HUDEP-2 (cell line): ENCODE results near the gene GUCY1A1.

ENCODE experiments used
- DNase-seq, 76 experiments: peaks; one replicate each; lab custom pipeline; 2025; ENCODE audit not compliant: unreplicated experiment in 76 of 76; lab: John Stamatoyannopoulos, UW

GUCY1A1 gene

DNA sequence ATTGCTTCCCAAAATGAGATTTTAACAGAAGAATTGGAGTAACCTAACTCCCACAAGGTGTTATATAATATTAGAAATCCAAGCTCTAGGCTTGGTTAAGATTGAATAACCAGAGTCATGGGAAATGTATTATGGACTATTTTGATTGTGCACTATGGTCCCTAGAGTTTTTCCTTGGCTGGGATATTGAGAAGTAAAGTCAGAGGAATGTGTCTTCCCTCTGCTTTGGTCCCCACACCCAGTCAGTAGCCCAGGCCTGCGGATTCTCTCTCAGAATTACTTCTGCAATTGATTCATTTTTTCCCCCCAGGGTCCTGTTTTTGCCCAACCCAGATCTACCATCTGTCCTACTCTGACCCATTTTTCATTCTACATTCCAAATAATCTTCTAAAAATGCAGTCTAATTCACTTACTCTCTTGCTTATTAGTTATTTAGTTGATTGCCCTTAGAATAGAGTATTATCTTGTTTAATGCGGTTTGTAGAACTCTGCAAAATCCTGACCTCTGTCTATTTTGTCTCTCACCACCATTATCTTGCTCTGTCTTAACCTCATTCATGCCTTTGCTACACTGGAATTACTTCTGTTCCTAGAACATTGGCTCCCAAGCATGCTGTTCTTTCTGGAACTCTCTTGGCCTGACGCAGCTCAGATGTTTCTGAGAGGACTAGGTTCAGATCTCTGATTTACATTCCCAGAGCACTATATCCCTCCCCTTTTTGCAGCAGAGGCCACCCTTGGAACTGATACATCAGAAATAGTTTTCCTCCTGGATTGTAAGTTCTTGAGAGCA is 23.6 kb downstream of the GUCY1A1 start:
- DNase-seq, result no peak

DNA sequence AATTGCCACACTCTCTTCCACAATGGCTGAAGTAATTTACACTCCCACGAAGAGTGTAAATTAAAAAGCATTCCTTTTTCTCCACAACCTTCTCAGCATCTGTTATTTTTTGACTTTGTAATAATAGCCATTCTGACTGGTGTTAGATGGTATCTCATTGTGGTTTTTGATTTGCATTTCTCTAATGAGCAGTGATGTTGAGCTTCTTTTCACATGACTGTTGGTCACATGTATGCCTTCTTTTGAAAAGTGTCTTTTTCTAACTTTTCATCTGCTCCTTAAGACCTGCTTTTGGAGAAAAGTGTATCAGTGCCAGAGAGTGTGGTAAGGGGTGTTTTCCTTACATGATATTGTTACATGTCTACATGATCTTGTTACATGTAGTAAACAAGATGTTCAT is 25.7 kb downstream of the GUCY1A1 start:
- no peak for DNase-seq

DNA sequence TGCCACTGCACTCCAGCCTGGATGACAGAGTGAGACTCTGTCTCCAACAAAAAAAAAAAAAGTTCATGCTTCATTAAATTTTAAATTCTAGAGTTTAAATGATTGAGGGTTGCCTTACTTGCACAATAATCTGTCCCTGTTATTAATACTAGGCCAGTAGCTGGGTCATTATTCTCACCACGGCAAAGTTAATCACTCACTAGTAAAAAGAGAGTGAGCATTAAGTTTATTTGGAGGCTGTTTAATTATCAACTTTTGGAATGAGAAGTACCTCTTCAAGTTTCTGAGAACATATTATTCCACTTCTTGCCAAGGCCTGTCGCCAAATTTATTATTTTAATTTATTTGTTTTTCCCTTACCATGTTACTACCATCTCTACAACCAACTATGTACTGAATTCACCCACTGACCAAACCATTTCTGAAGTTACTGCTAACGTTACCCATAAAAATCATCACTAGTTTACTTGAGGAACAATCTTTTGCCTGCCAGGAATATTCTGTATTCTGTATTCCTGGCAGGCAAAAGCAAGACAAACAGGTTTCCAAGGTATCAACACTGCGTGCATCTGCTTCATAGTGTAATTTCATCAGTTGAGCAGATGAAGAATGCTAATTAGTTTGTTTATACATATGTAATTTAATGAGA is 26.5 kb downstream of the GUCY1A1 start:
- no peak for DNase-seq

DNA sequence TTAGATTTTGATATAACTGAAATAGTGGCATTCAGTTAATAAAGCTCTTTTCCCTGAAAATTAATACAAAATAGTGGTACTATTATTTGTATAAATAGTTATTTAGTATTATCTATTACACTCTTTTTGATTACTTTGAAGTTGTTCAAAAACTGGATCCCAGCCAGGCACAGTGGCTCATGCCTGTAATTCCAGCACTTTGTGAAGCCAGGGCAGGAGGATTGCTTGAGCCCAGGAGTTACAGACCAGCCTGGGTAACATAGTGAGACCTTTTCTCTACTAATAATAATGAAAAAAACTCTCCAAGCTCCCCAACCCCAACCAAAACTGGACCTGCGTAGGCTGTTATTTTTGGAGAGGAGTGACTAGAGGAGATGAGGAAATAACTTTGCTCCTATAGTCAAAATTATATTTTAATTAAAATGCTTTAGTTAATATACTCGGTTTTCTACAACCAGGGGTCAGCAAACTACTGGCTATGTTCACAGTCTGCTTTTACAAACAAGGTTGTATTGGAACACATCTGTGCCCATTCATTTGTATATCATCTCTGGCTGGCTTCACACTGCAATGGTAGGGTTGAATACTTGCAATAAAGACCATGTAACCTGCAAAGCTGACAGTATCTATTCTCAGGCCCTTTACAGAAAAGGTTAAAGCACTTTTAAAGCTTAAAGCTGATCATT is 27.6 kb downstream of the GUCY1A1 start:
- DNase-seq, result no peak

DNA sequence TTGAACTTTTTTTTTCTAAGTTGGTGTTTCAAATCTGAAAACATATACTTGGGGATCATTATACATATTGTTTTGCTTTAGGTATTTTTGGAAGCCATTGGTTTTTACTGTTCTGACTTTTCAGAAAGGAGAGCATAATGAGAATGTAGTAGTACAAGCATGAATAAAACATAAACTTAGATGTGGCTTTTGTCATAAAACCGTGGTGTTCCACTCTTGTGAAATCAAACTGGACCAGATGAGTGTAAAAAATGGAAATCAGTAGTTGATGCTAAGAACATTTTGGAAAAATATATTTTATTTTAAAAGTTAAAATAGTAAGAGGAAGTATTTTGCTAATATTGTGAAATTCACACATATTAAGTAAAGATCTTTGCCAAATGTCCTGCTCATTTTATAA is 29.6 kb downstream of the GUCY1A1 start:
- no peak for DNase-seq

DNA sequence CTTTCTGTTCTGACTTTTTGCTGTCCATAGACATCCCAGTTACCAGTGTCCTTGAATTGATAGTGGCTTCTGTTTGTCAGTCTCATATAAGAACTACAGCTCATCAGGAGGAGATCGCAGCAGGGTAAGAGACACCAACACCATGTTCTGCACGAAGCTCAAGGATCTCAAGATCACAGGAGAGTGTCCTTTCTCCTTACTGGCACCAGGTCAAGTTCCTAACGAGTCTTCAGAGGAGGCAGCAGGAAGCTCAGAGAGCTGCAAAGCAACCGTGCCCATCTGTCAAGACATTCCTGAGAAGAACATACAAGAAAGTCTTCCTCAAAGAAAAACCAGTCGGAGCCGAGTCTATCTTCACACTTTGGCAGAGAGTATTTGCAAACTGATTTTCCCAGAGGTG is 30.1 kb downstream of the GUCY1A1 start:
- no peak for DNase-seq

DNA sequence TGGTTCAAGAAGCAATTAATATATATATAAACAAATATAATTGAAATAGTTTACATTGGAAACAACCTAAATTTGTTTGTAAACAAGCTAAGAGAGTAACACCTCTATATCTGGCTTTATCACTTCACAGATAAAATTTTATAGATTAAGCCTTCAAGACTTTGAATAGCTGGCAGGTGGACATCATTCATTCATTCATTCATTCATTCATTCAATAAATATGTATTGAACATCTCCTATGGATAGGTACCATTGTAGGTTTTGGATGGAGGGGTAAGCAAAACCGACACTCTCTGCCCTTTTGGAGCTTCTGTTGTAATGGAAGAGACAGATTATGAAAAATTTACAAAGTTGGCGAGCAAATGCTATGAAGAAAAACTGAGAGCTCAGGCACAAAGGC is 35.2 kb downstream of the GUCY1A1 start:
- no peak for DNase-seq

DNA sequence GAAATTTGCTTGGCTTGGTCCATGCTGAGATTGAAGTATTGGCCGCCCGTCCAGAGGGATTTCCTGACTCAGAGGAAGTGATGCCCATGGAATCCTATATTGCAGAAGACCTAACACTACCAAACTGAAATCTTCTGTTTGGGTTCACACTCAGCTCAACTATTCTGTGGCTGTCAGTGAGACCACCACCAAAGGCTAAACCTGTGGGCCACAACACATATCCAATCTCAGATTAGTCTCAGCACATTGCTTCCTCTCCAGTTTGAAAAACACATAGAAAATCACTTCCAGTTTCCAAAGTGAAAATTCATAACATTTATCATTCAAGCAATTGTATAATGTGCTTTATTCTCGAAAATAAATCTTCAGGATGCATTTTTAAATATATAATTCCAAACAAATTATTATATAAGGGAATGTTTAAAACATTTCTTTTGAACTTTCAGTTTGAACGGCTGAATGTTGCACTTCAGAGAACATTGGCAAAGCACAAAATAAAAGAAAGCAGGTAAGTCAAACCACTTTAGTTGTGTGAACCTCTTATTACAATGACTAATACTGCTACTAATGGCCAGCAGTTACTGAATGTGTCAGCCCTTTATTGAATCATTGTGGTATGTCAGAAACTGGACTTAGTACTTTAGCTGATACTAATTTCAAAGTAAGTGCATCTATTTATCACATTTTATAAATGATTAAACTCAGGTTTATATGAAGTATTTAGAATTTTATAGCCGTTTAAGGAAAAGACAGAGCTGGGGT is 37.0 kb downstream of the GUCY1A1 start:
- DNase-seq, result no peak

DNA sequence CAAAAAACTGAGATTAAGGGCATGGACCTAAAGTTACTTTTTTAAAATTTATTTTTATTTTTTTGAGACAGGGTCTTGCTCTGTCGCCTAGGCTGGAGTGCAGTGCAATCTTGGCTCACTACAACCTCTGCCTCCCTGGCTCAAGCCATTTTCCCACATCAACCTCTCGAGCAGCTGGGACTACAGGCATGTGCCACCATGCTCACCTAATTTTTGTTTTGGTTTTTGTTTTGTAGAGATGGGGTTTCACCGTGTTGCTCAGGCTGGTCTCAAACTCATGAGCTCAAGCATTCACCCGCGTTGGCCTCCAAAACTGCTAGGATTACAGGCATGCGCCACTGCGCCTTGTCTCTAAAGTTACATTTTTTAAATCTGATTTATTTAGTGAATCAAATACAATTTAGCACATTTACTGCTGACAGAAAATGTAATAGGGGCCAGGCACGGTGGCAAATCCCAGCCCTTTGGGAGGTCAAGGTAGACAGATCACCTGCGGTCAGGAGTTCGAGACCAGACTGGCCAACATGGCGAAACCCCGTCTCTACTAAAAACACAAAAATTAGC is 38.3 kb downstream of the GUCY1A1 start:
- DNase-seq, result no peak

DNA sequence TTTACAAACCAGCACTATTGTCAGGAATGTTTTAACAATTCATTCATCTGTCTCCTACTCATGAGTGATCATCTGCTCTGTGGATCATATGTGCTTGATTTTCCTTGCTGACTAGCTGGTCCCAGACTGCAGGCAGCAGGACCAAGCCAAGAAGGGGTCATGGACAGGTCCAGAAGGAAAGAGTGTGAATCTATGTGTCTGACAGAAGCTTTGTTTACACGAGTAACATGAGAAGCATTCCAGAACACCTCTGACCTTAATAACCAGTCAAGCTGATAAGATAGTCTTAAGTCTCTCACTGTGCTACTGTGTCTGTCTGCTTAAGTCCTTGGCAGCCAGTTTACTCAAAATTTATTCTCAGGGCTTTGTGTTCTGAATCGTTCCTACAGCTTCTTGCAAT is 39.0 kb downstream of the GUCY1A1 start:
- DNase-seq, result no peak

DNA sequence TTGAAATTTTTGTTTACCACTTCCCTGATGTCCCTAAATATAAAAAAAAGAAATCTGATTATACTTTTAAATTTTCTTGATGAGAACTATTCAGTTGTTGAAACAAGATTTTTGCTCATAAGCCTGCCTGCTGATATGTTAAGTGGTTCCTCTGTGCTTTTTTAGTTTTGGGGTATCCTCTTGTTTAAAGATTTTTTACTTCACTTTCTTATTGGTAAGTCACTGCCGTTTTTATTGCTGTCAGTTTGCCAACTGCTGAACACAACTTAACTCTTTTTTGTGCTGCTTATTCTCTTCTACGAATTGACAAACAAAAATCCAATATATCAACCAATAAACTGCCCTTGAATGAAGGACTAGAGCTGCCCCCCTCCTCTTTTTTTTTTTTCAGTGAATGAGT is 39.5 kb downstream of the GUCY1A1 start:
- DNase-seq, result no peak

DNA sequence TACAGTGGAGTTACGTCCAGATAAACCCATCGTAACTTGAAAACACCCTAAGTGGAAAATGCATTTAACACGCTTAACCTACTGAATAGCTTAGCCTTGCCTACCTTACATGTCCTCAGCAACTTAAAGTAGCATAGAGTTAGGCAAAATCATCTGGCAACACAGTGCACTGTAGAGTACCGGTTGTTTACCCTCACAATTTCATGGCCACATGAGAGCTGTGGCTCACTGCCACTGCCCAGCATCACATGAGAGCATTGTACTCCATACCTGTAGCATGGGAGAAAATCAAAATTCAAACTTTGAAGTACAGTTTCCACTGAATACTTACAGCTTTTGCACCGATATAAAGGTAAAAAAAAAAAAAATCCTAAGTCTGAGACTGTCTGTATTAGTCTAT is 40.6 kb downstream of the GUCY1A1 start:
- no peak for DNase-seq

DNA sequence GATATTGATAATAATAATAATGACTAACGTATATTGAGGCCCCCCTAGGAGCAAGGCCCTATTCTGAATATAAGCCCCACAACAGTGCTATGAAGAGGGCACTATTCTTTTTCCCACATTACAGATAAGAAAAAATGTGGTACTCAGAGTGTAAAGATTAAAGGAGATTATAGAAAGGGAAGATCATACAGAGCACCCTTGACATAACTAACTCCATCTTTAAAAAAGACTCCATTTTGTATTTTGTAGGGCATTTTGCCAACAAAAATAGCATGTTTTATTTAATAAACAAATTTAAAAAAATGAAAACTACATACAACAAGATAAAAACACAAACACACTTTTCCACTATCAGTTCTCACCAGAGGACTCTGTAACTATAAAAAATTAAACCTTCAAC is 42.1 kb downstream of the GUCY1A1 start:
- DNase-seq, result no peak

DNA sequence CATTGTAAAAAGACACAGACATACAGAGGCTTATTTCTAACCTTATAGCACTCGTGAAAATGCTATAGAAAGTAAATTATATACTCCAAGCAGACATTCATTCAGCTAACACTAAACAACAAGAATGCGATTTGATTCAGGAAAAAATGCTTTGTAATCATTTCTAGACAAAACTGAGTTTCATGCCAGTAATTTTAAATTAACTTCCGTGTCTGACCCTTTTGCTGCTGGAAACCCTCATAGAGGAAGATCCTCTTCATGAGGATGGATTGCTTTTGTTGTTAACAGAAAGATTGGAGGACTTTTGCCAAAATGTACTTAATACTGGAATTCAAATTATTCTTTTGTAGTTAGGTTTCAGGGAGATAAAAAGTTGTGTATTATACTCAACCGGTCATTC is 43.3 kb downstream of the GUCY1A1 start:
- DNase-seq, result no peak

DNA sequence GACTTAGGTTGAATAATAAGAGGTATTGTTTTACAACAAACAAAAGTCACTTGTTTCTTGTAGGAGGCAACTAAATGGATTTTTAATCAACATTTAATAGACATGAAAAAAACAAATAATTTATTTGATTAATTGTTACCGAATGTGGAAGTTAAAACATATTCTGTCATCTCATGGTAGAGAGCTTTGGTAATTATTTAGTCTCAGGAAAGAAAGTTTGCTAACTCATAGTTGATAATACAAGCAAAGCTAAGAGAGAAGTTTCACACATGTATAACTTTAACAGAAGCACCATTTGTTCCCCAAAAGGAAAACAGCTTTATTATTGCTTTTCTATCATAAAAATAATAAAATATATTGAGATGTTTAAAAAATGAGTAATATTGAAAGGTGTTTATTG is 44.9 kb downstream of the GUCY1A1 start:
- no peak for DNase-seq

DNA sequence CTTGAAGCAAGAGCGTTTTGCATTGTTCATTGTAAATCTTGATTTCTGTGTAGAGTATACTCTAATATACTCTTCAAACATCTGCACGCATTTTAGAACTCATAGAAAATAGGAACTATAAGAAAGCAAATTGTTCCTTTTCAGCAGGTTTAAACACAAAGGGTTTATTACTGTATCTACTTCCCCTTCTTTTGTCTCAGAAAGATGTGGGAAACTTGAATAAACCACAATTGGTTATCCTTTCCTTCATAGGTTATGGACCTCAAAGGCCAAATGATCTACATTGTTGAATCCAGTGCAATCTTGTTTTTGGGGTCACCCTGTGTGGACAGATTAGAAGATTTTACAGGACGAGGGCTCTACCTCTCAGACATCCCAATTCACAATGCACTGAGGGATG is 46.2 kb downstream of the GUCY1A1 start:
- DNase-seq, result no peak

DNA sequence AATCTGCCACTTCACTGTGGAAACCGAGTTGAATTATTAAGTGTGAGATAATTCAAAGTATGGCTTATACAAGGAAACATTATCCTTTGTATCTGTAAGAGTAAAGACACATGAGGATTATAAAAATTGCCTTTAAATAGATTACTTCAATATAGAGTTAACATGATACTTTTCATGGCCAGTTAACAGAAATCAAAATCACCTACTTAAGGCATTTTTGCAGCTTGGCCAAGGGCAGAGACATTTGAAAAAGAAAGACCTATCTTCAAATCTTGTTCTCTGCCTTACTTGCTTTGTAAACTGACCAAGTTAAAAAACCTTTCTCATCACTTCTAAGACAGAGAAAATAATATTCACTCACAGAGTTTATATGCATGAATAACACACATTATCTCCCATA is 47.3 kb downstream of the GUCY1A1 start:
- DNase-seq, result no peak

DNA sequence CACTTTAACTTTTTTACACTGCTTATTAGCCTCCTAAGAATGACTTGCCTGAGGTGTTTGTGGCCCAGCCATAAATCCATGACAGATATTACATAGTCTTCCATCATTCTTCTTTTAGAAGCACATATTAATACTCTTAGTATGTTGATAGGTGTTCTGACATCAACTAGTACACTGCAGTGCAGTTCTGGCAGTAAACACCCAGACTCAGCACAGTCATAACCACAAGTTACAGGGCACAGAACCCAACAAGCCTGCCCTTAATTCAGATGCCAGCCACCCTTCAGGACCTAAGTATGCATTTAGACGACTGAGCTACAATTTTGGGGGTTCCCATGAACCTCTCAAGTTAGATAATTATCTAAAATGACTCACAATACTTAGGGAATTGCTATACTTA is 55.7 kb downstream of the GUCY1A1 start:
- DNase-seq, result no peak

DNA sequence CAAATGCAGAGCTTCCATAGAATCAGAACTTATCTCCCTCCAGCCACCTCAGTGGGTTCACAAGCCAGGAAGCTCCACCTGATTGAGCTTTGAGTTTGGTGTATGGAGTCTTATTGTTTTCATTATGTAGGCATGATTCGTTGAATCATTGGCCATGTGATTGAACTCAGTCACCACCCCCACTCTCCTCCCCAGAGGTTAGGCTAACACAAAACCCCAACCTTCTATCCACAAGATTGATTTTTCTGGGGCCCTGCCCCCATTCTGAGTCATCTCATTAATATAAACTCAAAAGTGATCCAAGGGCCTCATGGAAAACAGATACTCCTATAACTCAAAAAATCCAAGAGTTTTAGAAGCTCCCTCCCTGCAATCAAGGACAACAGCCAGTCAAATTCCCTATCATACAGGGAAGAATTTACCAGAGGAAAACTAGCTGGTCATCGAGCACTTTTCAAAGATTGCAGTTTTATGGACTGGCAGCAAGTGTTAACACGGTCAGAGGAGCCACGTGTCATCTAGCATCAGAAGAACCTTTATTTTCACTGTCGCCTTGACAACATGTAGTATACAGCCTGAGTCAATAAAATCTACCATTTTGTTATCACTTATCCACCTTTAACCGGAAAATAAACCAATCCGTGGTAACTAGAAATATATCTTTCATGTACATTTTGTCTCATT is 56.3 kb downstream of the GUCY1A1 start:
- DNase-seq, result no peak

DNA sequence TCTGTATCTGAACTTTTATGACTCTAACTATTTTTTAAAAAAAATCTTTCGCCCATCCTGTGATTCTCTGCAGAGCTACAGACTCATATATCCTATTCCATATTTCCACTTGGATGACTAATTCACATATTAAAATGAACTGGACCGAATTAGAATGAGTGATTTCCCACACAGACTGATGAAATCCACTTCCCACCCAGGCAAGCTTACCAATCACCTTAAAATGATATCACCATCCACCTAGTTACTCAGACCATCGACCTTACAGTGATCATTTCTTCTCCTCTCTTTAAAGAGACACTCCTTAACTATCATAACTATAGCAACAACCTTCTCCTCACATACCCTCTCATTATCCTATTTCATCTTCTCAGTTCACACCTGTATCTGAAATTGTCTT is 58.1 kb downstream of the GUCY1A1 start:
- DNase-seq, result no peak
